ENCODE data around the gene ZNF358.
"Not testable (repeated sequence)": the region's sequence is repeated elsewhere in the genome, so short reads cannot be mapped to it uniquely, and the experiment has no call there.

Gene ZNF358

GRCh38 chr19:7535047-7535997, 19.4 kb downstream of the ZNF358 start, which contains the start of gene PNPLA6:
PNPLA6 (plus strand) TSS chr19:7535717; CDS start chr19:7535789, 72 bp downstream.
- TF ChIP-seq CTCF (conservative IDR thresholded peaks at IDR 0.05): no peak
- H3K27ac ChIP-seq: peak within 1 kb of the TSS; percentile 64

GRCh38 chr19:7535998-7536695, 20.2 kb downstream of the ZNF358 start:
- TF ChIP-seq CTCF (conservative IDR thresholded peaks at IDR 0.05): no peak
- peak overlapping the region; percentile 64; the same call in 1 of the 2 replicates for H3K27ac ChIP-seq

GRCh38 chr19:7538990-7539389, 23.1 kb downstream of the ZNF358 start:
- not testable (repeated sequence) for H3K27ac ChIP-seq

- H3K27ac ChIP-seq: no peak overlapping the region
- TF ChIP-seq CTCF (conservative IDR thresholded peaks at IDR 0.05): no peak
These were observed 24.0 kb downstream of the ZNF358 start for GRCh38 chr19:7539827-7540425.

- no peak overlapping the region for H3K27ac ChIP-seq
These were observed 25.0 kb downstream of the ZNF358 start for GRCh38 chr19:7540761-7541474.

DNA sequence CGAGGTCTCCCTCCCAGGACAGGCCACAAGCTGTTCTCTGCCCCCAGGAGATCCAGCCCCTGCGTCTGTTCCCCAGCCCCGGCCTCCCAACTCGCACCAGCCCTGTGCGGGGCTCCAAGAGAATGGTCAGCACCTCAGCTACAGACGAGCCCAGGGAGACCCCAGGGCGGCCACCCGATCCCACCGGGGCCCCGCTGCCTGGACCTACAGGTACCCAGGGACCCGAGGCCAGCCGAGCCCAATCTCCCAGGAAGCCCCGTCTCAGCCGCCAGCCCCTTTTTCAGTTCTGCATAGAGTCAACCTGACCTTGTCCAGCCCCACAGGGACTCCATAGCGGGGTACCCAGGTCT, 25.5 kb downstream of the ZNF358 start:
- TF ChIP-seq CTCF (conservative IDR thresholded peaks at IDR 0.05): no peak
- H3K27ac ChIP-seq: no peak overlapping the region

More at GRCh38 chr19:7540761-7541474, 25.0 kb downstream of the ZNF358 start:
- TF ChIP-seq CTCF (conservative IDR thresholded peaks at IDR 0.05): no peak

DNA sequence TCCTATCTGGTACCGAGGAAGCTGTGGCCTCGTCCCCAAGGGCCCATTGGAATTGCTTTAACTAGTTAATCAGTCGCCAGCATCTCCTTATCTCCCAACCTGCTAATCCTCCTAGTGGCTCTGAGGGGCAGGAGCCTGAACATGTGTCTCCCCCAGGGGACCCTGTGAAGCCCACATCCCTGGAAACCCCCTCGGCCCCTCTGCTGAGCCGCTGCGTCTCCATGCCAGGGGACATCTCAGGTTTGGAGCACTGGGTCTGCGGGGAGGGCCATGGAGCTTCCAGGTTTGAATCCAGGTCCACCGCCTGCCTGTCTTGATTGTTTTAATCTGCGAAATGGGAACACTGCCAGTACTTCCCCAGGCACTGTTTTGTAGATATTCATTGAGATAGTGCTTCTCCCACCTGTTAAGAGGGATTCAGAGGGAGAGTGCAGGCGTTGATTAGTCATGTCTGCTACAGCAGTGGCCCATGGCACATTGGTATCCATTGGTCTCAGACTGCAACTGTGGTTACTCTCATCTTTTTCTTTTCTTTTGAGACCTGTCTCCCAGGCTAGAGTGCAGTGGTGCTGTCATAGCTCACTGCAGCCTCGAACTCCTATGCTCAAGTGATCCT, 26.0 kb downstream of the ZNF358 start:
- TF ChIP-seq CTCF (conservative IDR thresholded peaks at IDR 0.05): no peak
- H3K27ac ChIP-seq: no peak overlapping the region

Measured in VCaP (cell line).